KMS-11 (cell line): ENCODE data around the gene RRBP1.

Experiments
- H2AFZ ChIP-seq: fragments of 200-600 bp; sonication (generic); 2 replicates; pipeline ENCODE4 v1.6.1; 2016; ENCODE audit warnings: antibody characterized with exemption, mixed run types, low read depth
- H3K27ac ChIP-seq: fragments of 200-600 bp; sonication (generic); 2 replicates; pipeline ENCODE4 v1.6.1; 2016; ENCODE audit warnings: mild to moderate bottlenecking, mixed run types
- H3K27me3 ChIP-seq: fragments of 200-600 bp; sonication (generic); 2 replicates; pipeline ENCODE4 v1.6.1; 2017; ENCODE audit warnings: mild to moderate bottlenecking, low read depth, mixed run types, moderate library complexity; ENCODE audit not compliant: insufficient read depth
- H3K36me3 ChIP-seq: fragments of 200-600 bp; sonication (generic); 2 replicates; pipeline ENCODE4 v1.6.1; 2017; ENCODE audit warnings: mild to moderate bottlenecking, mixed run types; ENCODE audit not compliant: insufficient read depth
- H3K4me1 ChIP-seq: fragments of 200-600 bp; sonication (generic); 2 replicates; pipeline ENCODE4 v1.6.1; 2016; ENCODE audit warnings: mild to moderate bottlenecking, low read depth, mixed run types; ENCODE audit not compliant: poor library complexity, severe bottlenecking
- H3K4me2 ChIP-seq: fragments of 200-600 bp; sonication (generic); 2 replicates; pipeline ENCODE4 v1.7.0; 2016; ENCODE audit warnings: mild to moderate bottlenecking, mixed run types
- H3K4me3 ChIP-seq: fragments of 200-600 bp; sonication (generic); IDR thresholded peaks from 2 replicates; pipeline ENCODE4 v1.6.1; 2017; ENCODE audit warnings: low read depth, low read length, mixed read lengths; ENCODE audit not compliant: insufficient read depth
- H3K79me2 ChIP-seq: fragments of 200-600 bp; sonication (generic); 2 replicates; pipeline ENCODE4 v1.6.1; 2016; ENCODE audit warnings: low read depth, mixed run types; ENCODE audit not compliant: insufficient read depth
- H3K9ac ChIP-seq: fragments of 200-600 bp; sonication (generic); 2 replicates; pipeline ENCODE4 v1.6.1; 2016; ENCODE audit warnings: mild to moderate bottlenecking, mixed run types
- H4K20me1 ChIP-seq: fragments of 200-600 bp; sonication (generic); 2 replicates; pipeline ENCODE4 v1.6.1; 2016; ENCODE audit warnings: mild to moderate bottlenecking, mixed run types; ENCODE audit not compliant: insufficient read depth
- CTCF ChIP-seq: fragments of 200-600 bp; sonication (generic); conservative IDR thresholded peaks from 2 replicates; pipeline ENCODE4 v1.6.1; 2017; ENCODE audit warnings: low read depth, mild to moderate bottlenecking, antibody characterized with exemption, low read length, moderate library complexity, mixed read lengths

Gene RRBP1

GRCh38 chr20:17715075-17715474 lies 33.0 kb upstream of the RRBP1 start:
- H3K4me2 ChIP-seq, result no peak overlapping the region
- H3K4me1 ChIP-seq, result peaks cover 17% of the 10 kb centered on the region
- H3K79me2 ChIP-seq, result no peaks in the 10 kb centered on the region
- no peak overlapping the region for H2AFZ ChIP-seq
- no peaks in the 10 kb centered on the region for H3K27me3 ChIP-seq
- TF ChIP-seq CTCF, result no peak
- no peaks in the 10 kb centered on the region for H4K20me1 ChIP-seq
- H3K4me3 ChIP-seq, result no peak overlapping the region
- H3K36me3 ChIP-seq, result no peaks in the 10 kb centered on the region
- no peak overlapping the region for H3K9ac ChIP-seq
- H3K27ac ChIP-seq, result no peak overlapping the region

- Histone ChIP-seq H2AFZ (no peak overlapping the region), H3K27me3 (no peaks in the 10 kb centered on the region)
Observed at GRCh38 chr20:17714597-17714996, 32.6 kb upstream of the RRBP1 start.

GRCh38 chr20:17712708-17713107 lies 30.7 kb upstream of the RRBP1 start:
- no peak overlapping the region for H3K4me3 ChIP-seq
- peaks cover 35% of the 10 kb centered on the region for H3K4me1 ChIP-seq
- H3K27ac ChIP-seq, result no peak overlapping the region
- no peaks in the 10 kb centered on the region for H3K27me3 ChIP-seq
- H3K36me3 ChIP-seq, result no peaks in the 10 kb centered on the region
- H2AFZ ChIP-seq, result no peak overlapping the region
- H3K4me2 ChIP-seq, result no peak overlapping the region
- no peak for TF ChIP-seq CTCF
- H3K9ac ChIP-seq, result no peak overlapping the region
- H3K79me2 ChIP-seq, result no peaks in the 10 kb centered on the region
- no peaks in the 10 kb centered on the region for H4K20me1 ChIP-seq

More at GRCh38 chr20:17714597-17714996, 32.6 kb upstream of the RRBP1 start:
- TF ChIP-seq CTCF, result no peak
- Histone ChIP-seq H3K4me3 (no peak overlapping the region), H3K36me3 (no peaks in the 10 kb centered on the region), H3K4me1 (peaks cover 19% of the 10 kb centered on the region), H3K4me2 (no peak overlapping the region), H3K27ac (no peak overlapping the region), H4K20me1 (no peaks in the 10 kb centered on the region), H3K9ac (no peak overlapping the region), H3K79me2 (no peaks in the 10 kb centered on the region)

GRCh38 chr20:17712201-17712600 lies 30.2 kb upstream of the RRBP1 start:
- Histone ChIP-seq H4K20me1 (no peaks in the 10 kb centered on the region), H3K9ac (no peak overlapping the region), H2AFZ (no peak overlapping the region), H3K79me2 (no peaks in the 10 kb centered on the region), H3K36me3 (no peaks in the 10 kb centered on the region), H3K4me2 (no peak overlapping the region), H3K27ac (no peak overlapping the region), H3K27me3 (no peaks in the 10 kb centered on the region), H3K4me3 (no peak overlapping the region), H3K4me1 (peaks cover 40% of the 10 kb centered on the region)
- no peak for TF ChIP-seq CTCF
